ENCODE results near the gene RHBDF1. TPM values are rescaled to one million over a fixed set of nuclear protein-coding genes. Genes with fewer than 3 reads are reported as not detected.
"Not testable (repeated sequence)": the region's sequence is repeated elsewhere in the genome, so short reads cannot be mapped to it uniquely, and the experiment has no call there.

RHBDF1 gene
- total RNA-seq, 4 donors from 2014 or later, result 11.9 to 179 (median 33.8) TPM

- WGBS, 2 donors (ENCODE audit: low coverage in 1 of 2), result 87 to 94% methylated on average over 3 to 22 of the region's 22 CpGs
- DNase-seq, result no peak
- no peak for TF ChIP-seq CTCF (IDR thresholded peaks at IDR 0.05)
- TF ChIP-seq POLR2AphosphoS5 (IDR thresholded peaks at IDR 0.05), result no peak
- TF ChIP-seq EP300 (IDR thresholded peaks at IDR 0.05; ENCODE audit: low read depth), result no peak
- TF ChIP-seq POLR2A (IDR thresholded peaks at IDR 0.05), result no peak
- H3K4me3 ChIP-seq, result no peak overlapping the region
- no peaks in the 10 kb centered on the region for H3K27me3 ChIP-seq
- in situ Hi-C loops (cut with MboI; ENCODE audit: low pct_ligation_motif_present in 1 of 4, low pct_unique_long_range_greater_than_20kb in 1 of 4, low sequenced_read_pairs in 3 of 4), result no loop called here
- H3K27ac ChIP-seq, result no peak overlapping the region
- H3K9me3 ChIP-seq, result no peaks in the 10 kb centered on the region
- intact Hi-C loops (cut with DNase I; ENCODE audit: low total_unique reads), result no loop called here
- peaks cover 0 to 10% (median 0%) of the 10 kb centered on the region in 4 donors for H3K36me3 ChIP-seq
- peaks cover 0 to 13% (median 4%) of the 10 kb centered on the region in 4 donors for H3K4me1 ChIP-seq
Measured at GRCh38 chr16:41439-42068, 30.9 kb downstream of the RHBDF1 start.

GRCh38 chr16:38941-39892 is 33.2 kb downstream of the RHBDF1 start:
- H3K4me1 ChIP-seq, result peaks cover 0 to 13% (median 4%) of the 10 kb centered on the region in 4 donors
- peak overlapping the region in 3 of 4 donors; percentile 46 to 67 (median 51) for H3K27ac ChIP-seq
- intact Hi-C loops (cut with DNase I; ENCODE audit: low total_unique reads), result no loop called here
- in situ Hi-C loops (cut with MboI; ENCODE audit: low pct_ligation_motif_present in 1 of 4, low pct_unique_long_range_greater_than_20kb in 1 of 4, low sequenced_read_pairs in 3 of 4), result no loop called here
- H3K27me3 ChIP-seq, result no peaks in the 10 kb centered on the region
- no peaks in the 10 kb centered on the region for H3K9me3 ChIP-seq
- TF ChIP-seq POLR2A (IDR thresholded peaks at IDR 0.05) (peak; percentile 8), EP300 (IDR thresholded peaks at IDR 0.05; ENCODE audit: low read depth) (no peak), POLR2AphosphoS5 (IDR thresholded peaks at IDR 0.05) (peak in 1 of 3 donors; percentile 14)
- H3K36me3 ChIP-seq, result no peaks in the 10 kb centered on the region
- peak; percentile 77 for DNase-seq
- no peak overlapping the region for H3K4me3 ChIP-seq
- WGBS, 2 donors (ENCODE audit: low coverage in 1 of 2), result 58 to 75% methylated on average over 3 to 12 of the region's 13 CpGs

- WGBS, 2 donors (ENCODE audit: low coverage in 1 of 2), result 92% methylated on average over 11 of the region's 11 CpGs; no CpG with 5 or more reads in 1 of the 2 donors
- H3K36me3 ChIP-seq; DNase-seq; in situ Hi-C loops (cut with MboI; ENCODE audit: low pct_ligation_motif_present in 1 of 4, low pct_unique_long_range_greater_than_20kb in 1 of 4, low sequenced_read_pairs in 3 of 4); H3K9me3 ChIP-seq; intact Hi-C loops (cut with DNase I; ENCODE audit: low total_unique reads); H3K4me3 ChIP-seq; H3K27me3 ChIP-seq; H3K27ac ChIP-seq: not testable (repeated sequence)
- peaks cover 0 to 13% (median 4%) of the 10 kb centered on the region in 4 donors for H3K4me1 ChIP-seq
Measured at GRCh38 chr16:38206-38605, 34.2 kb downstream of the RHBDF1 start.

- no peak for DNase-seq
Measured at GRCh38 chr16:37511-37910, 34.9 kb downstream of the RHBDF1 start.

More at GRCh38 chr16:37511-37910, 34.9 kb downstream of the RHBDF1 start:
- in situ Hi-C loops (cut with MboI; ENCODE audit: low pct_ligation_motif_present in 1 of 4, low pct_unique_long_range_greater_than_20kb in 1 of 4, low sequenced_read_pairs in 3 of 4) (no loop called here), intact Hi-C loops (cut with DNase I; ENCODE audit: low total_unique reads) (no loop called here)
- Histone ChIP-seq H3K9me3 (no peaks in the 10 kb centered on the region), H3K36me3 (no peaks in the 10 kb centered on the region), H3K4me3 (no peak overlapping the region), H3K27ac (no peak overlapping the region), H3K27me3 (no peaks in the 10 kb centered on the region), H3K4me1 (peaks cover 0 to 13% (median 4%) of the 10 kb centered on the region in 4 donors)
- 80 to 91% methylated on average over 2 to 5 of the region's 5 CpGs for WGBS, 2 donors (ENCODE audit: low coverage in 1 of 2)
- TF ChIP-seq POLR2A (IDR thresholded peaks at IDR 0.05) (no peak), POLR2AphosphoS5 (IDR thresholded peaks at IDR 0.05) (no peak), CTCF (IDR thresholded peaks at IDR 0.05) (no peak), EP300 (IDR thresholded peaks at IDR 0.05; ENCODE audit: low read depth) (no peak)

All from transverse colon (tissue), 4 donors.